GM18526 (cell line): ENCODE measurements around the gene CD8B2.

Source experiments
- POLR2A ChIP-seq: IDR thresholded peaks from 3 replicates; pipeline ENCODE4 v1.6.1; 2011; ENCODE audit not compliant: insufficient read length; ENCODE audit errors: extremely low read depth

Gene CD8B2

DNA sequence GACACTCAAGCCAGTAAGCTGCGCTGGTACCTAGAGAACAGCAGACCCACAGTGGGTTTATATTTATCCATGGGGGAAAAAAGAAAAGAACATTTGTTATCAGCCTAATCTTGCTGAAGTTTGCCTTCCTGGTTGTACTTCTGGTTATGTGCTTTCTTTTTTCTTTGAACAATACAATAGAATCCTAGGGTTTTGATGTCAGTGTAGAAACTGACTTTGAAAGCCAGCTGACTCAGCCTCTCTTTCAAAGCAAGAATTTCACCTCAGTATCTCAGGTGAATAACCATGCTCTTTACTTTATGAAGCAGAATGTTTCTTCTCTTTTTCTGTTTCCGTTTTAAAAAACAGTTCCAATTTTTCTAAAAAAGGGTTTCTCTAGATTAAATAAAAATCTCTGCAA lies 78.4 kb downstream of the CD8B2 start:
- TF ChIP-seq POLR2A = no peak

DNA sequence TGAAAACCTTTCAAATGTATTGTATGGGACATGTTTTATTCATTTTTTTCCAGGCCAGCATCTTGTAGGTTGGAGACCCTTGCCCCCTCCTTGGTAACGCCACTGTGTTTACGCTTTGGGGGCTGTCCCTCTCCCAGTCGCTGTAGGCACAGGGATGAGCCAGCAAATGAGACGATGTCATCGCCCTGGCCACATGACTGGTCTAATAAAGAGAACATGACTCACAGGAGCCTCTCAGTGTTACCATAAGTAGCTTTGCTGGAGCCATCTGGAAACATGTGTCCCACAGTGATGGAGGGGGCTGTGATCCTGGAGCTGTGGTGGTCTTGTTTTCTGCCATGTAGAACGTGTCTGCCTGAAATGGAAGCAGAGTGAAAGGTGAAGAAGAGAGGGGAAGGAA lies 78.9 kb downstream of the CD8B2 start:
- TF ChIP-seq POLR2A = no peak

DNA sequence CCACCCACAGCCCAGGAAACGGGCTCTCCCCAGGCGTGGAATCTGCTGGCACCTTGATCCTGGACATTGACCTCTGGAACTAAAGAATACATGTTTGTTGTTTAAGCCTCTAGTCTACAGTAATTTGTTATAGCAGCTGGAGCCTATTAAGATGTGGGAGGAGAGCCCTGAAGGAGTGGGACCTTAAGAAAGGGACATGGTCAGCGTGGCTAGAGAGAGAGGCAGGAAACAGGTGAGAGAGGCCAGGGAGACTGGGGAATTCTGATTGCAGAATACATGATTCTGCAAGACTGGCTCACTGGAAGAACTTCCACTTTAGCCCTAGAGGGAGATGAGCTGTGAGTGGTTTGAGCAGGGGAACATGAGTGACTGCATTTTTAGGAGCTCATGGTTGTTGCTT lies 83.2 kb downstream of the CD8B2 start:
- TF ChIP-seq POLR2A = no peak
